ENCODE measurements around the gene MRGPRG. TPM values are rescaled to one million over a fixed set of nuclear protein-coding genes. Genes with fewer than 3 reads are reported as not detected.

MRGPRG gene
- total RNA-seq, 1 experiment from 2014 or later: not detected

DNA sequence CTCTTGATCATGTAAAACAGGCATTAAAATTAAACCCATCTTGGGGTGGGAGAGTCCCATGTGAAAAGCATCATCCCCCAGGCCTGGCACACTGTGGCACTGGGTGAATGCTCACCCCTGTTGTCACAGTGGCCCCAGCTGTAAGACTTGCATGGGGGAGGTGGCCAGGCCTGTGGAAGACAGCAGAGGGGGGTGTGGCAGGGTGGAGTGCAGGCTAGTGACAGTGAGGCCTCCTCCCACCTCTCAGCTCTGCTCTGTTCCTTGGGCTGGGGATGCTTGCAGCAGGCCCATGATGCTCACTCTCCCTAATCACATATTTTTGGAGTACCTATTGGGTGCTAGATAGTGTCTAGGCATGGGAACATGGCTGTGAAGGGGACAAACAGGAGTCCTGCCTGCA lies 43.4 kb downstream of the MRGPRG start:
- TF ChIP-seq TCF7L2 (IDR thresholded peaks at IDR 0.05; ENCODE audit: low read depth, low read length) (no peak), SIN3A (IDR thresholded peaks at IDR 0.05; ENCODE audit: borderline replicate concordance, insufficient read depth, low read depth, low read length) (no peak), POLR2AphosphoS5 (IDR thresholded peaks at IDR 0.05; ENCODE audit: low read depth, low read length) (no peak)
- TF ChIP-seq, protein P1, sequence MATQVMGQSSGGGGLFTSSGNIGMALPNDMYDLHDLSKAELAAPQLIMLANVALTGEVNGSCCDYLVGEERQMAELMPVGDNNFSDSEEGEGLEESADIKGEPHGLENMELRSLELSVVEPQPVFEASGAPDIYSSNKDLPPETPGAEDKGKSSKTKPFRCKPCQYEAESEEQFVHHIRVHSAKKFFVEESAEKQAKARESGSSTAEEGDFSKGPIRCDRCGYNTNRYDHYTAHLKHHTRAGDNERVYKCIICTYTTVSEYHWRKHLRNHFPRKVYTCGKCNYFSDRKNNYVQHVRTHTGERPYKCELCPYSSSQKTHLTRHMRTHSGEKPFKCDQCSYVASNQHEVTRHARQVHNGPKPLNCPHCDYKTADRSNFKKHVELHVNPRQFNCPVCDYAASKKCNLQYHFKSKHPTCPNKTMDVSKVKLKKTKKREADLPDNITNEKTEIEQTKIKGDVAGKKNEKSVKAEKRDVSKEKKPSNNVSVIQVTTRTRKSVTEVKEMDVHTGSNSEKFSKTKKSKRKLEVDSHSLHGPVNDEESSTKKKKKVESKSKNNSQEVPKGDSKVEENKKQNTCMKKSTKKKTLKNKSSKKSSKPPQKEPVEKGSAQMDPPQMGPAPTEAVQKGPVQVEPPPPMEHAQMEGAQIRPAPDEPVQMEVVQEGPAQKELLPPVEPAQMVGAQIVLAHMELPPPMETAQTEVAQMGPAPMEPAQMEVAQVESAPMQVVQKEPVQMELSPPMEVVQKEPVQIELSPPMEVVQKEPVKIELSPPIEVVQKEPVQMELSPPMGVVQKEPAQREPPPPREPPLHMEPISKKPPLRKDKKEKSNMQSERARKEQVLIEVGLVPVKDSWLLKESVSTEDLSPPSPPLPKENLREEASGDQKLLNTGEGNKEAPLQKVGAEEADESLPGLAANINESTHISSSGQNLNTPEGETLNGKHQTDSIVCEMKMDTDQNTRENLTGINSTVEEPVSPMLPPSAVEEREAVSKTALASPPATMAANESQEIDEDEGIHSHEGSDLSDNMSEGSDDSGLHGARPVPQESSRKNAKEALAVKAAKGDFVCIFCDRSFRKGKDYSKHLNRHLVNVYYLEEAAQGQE (IDR thresholded peaks at IDR 0.05; ENCODE audit: insufficient read depth in 1 of 2, low read depth in 2 of 2, low read length in 1 of 2): no peak
- TF ChIP-seq, protein P2, sequence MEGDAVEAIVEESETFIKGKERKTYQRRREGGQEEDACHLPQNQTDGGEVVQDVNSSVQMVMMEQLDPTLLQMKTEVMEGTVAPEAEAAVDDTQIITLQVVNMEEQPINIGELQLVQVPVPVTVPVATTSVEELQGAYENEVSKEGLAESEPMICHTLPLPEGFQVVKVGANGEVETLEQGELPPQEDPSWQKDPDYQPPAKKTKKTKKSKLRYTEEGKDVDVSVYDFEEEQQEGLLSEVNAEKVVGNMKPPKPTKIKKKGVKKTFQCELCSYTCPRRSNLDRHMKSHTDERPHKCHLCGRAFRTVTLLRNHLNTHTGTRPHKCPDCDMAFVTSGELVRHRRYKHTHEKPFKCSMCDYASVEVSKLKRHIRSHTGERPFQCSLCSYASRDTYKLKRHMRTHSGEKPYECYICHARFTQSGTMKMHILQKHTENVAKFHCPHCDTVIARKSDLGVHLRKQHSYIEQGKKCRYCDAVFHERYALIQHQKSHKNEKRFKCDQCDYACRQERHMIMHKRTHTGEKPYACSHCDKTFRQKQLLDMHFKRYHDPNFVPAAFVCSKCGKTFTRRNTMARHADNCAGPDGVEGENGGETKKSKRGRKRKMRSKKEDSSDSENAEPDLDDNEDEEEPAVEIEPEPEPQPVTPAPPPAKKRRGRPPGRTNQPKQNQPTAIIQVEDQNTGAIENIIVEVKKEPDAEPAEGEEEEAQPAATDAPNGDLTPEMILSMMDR (IDR thresholded peaks at IDR 0.05): no peak
- Histone ChIP-seq H3K4me3 (ENCODE audit: low read depth in 2 of 2, low read length in 2 of 2) (no peak overlapping the region), H3K36me3 (ENCODE audit: control insufficient read depth, insufficient read depth, low read length) (no peaks in the 10 kb centered on the region), H3K27ac (ENCODE audit: low read length) (no peak overlapping the region), H3K4me1 (ENCODE audit: control insufficient read depth, insufficient read depth, low read length) (no peaks in the 10 kb centered on the region), H3K27me3 (ENCODE audit: control insufficient read depth, insufficient read depth, low read length) (peaks cover 4% of the 10 kb centered on the region; the same call in 1 of the 2 replicates), H3K9me3 (ENCODE audit: control insufficient read depth, insufficient read depth, low read depth, low read length) (peaks cover 14% of the 10 kb centered on the region; the same call in 1 of the 2 replicates)
- no TSS peak for BruUV-seq (replicated peaks)
- intact Hi-C loops (cut with micrococcal nuclease; ENCODE audit: unreplicated experiment) (no loop called here), in situ Hi-C loops (cut with HindIII; ENCODE audit: low pct_unique_long_range_greater_than_20kb, low sequenced_read_pairs) (no loop called here)
- peak; percentile 28; the same call in 1 of the 2 replicates for ATAC-seq
- POLR2A ChIA-PET: interaction anchor here (0.6 kb wide), 1 partner anchor 45 kb away, joined by 3 read pairs; no protein-coding TSS in a partner anchor
- CTCF ChIA-PET: no interaction called here
- no peak for DNase-seq (ENCODE audit: low read depth, low spot score)

DNA sequence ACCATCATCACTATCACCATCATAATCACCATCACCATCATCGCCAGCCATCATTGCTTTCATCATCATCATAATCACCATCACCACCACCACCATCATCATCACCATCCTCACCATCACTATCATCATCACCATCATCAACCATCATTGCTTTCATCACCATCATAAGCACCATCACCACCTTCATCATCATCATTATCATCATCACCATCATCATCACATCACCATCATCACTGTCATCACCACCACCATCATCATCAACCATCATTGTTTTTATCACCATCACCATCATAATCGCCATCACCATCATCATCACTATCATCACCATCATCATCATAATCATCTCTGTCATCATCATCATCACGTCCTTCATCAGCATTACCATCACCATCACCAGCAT lies 44.2 kb downstream of the MRGPRG start:
- DNase-seq (ENCODE audit: low read depth, low spot score): no peak
- no TSS peak for BruUV-seq (replicated peaks)
- intact Hi-C loops (cut with micrococcal nuclease; ENCODE audit: unreplicated experiment): no loop called here
- H3K27ac ChIP-seq (ENCODE audit: low read length): no peak overlapping the region
- peaks cover 6% of the 10 kb centered on the region for H3K4me1 ChIP-seq (ENCODE audit: control insufficient read depth, insufficient read depth, low read length)
- in situ Hi-C loops (cut with HindIII; ENCODE audit: low pct_unique_long_range_greater_than_20kb, low sequenced_read_pairs): no loop called here
- POLR2A ChIA-PET: no interaction called here
- H3K4me3 ChIP-seq (ENCODE audit: low read depth in 2 of 2, low read length in 2 of 2): no peak overlapping the region
- H3K9me3 ChIP-seq (ENCODE audit: control insufficient read depth, insufficient read depth, low read depth, low read length): peaks cover 14% of the 10 kb centered on the region; the same call in 1 of the 2 replicates
- no peak for ATAC-seq
- peaks cover 4% of the 10 kb centered on the region; the same call in 1 of the 2 replicates for H3K27me3 ChIP-seq (ENCODE audit: control insufficient read depth, insufficient read depth, low read length)
- CTCF ChIA-PET: no interaction called here
- H3K36me3 ChIP-seq (ENCODE audit: control insufficient read depth, insufficient read depth, low read length): no peaks in the 10 kb centered on the region
- no peak for TF ChIP-seq TCF7L2 (IDR thresholded peaks at IDR 0.05; ENCODE audit: low read depth, low read length)
- TF ChIP-seq, protein P1 (IDR thresholded peaks at IDR 0.05; ENCODE audit: insufficient read depth in 1 of 2, low read depth in 2 of 2, low read length in 1 of 2): no peak
- TF ChIP-seq POLR2AphosphoS5 (IDR thresholded peaks at IDR 0.05; ENCODE audit: low read depth, low read length): no peak
- TF ChIP-seq, protein P2 (IDR thresholded peaks at IDR 0.05): no peak
- no peak for TF ChIP-seq SIN3A (IDR thresholded peaks at IDR 0.05; ENCODE audit: borderline replicate concordance, insufficient read depth, low read depth, low read length)

Measured in Panc1 (cell line).